ENCODE measurements around the gene RIC1.

- TF ChIP-seq, protein P1, sequence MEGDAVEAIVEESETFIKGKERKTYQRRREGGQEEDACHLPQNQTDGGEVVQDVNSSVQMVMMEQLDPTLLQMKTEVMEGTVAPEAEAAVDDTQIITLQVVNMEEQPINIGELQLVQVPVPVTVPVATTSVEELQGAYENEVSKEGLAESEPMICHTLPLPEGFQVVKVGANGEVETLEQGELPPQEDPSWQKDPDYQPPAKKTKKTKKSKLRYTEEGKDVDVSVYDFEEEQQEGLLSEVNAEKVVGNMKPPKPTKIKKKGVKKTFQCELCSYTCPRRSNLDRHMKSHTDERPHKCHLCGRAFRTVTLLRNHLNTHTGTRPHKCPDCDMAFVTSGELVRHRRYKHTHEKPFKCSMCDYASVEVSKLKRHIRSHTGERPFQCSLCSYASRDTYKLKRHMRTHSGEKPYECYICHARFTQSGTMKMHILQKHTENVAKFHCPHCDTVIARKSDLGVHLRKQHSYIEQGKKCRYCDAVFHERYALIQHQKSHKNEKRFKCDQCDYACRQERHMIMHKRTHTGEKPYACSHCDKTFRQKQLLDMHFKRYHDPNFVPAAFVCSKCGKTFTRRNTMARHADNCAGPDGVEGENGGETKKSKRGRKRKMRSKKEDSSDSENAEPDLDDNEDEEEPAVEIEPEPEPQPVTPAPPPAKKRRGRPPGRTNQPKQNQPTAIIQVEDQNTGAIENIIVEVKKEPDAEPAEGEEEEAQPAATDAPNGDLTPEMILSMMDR (IDR thresholded peaks at IDR 0.05; ENCODE audit: low read length), result no peak
- TF ChIP-seq EZH2 (IDR thresholded peaks at IDR 0.05; ENCODE audit: borderline replicate concordance, low read length), result no peak
These were observed 13.9 kb upstream of the RIC1 start for GRCh38 chr9:5614985-5615384.
